Activated CD4-positive, CD25-positive, alpha-beta regulatory T cell (primary cell): ENCODE results near the gene ARHGAP15.

Experiments used
- DNase-seq, 4 experiments: peaks; one replicate each; lab custom pipeline; 2025; lab: John Stamatoyannopoulos, UW

ARHGAP15 gene

DNA sequence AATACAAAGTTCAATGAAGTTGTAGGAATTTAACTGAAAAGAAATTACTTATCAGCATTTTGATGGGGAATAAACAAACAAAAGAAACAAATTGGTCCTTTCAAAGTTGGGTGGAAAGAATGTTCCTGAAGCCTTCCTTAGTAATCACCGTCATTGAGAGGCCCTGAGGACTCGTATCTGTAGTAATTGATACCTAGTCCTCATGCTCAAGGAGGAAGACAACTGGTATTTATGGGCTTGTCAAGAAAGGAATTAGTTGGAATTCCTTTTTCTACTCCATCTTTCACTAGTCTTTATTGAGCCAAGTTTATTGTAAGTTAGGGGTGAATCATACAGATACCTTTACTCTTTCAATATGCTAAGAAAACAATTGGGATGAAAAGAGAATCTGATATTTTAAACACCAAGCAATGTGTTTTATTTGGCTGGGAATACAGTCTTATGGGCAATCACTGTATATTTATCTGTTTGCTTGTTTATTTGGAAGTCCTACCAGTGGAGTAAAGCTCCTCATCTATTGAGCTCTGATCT lies 324.8 kb downstream of the ARHGAP15 start:
- no peak for DNase-seq

DNA sequence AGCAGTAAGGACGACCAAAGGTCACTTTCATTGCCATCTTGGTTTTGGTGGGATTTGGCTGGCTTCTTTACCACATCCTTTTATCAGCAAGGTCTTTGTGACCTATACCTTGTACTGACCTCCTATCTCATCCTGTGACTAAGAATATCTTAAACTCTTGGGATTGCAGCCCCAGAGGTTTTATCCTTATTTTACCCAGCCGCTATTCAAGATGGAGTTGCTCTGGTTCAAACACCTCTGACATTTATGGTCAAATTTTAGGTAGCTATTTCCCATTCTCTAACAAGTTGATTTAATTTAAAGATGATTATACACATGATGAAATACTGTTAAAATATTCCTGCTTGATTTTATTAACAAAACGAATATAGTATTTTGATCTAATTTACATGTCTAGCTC lies 326.1 kb downstream of the ARHGAP15 start:
- no peak for DNase-seq

DNA sequence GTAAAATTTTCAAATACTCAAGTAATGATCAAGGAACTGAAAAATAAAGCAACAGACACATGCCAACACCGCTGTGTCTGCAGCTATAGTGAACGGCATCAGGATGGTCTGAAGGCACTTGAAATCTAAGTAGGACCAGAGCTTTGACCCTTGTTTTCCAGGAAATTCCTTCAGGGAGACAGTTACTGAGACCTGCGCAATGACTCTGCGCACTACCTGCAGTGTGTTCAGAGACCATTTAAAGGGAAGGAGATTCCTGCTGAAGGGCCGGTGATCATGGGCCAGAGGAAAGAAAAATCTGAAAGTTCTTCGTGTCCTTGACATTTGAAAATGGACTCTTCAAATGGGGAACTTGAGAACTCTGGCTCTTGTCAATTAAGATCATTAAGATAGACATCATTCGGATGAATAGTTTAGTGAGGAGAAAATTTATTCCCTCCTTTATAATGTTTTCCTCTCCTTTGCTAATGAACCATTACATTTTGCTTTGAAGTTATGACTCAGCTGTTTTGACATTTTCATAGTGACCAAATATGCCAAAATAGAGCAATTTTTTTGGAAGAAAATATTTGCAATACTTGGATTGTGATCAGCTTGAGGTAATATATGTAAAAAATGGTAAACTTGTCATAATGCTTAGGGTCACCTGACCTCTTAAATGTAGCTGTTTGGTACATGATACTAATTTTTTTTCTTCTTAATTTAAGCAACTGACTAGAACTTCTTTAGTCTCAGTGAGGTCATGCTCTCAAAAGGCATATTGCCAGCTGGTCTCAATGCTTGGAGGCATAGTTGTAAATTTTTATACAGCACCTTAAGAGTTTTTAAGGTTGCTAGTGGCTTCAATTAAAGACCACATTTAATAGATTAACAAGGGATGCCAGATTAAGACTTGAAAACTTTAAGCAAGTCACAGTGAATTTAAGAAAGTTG lies 329.3 kb downstream of the ARHGAP15 start:
- DNase-seq: no peak

DNA sequence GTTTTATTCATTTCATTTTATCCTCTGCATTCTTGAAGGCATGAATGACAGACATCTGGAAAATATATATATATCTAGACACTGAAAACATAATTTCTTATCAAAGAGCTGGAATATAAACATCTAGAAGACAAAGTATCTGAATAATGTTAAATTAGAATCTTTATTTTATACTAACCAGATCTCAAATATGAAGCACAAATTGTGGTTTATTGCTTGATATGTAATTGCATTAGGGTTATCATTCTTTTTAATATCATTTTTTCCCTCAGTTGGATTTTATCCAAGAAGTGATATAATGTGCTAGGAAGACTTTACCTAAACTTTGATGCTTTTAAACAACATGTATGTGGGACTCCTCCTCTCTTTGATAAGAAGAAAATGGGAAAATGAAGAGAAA lies 331.2 kb downstream of the ARHGAP15 start:
- no peak for DNase-seq

DNA sequence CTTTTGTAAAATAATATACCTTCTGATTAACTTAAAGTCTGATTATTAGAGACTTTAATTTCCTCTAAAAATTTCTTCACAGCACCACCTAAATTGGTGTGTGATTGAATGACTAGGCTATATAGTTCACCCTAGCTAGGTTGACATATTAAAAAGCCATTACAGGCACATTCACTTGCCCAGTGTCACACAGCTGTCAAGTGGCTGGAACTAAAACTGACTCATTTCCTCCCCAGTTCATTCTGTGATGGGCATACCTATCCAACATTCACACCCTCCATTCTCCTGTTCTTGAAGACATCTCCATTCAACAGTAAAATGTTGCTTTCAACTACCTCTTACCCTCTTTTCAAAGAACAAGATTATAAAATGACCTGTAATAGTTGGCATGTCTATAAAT lies 334.5 kb downstream of the ARHGAP15 start:
- DNase-seq: no peak

DNA sequence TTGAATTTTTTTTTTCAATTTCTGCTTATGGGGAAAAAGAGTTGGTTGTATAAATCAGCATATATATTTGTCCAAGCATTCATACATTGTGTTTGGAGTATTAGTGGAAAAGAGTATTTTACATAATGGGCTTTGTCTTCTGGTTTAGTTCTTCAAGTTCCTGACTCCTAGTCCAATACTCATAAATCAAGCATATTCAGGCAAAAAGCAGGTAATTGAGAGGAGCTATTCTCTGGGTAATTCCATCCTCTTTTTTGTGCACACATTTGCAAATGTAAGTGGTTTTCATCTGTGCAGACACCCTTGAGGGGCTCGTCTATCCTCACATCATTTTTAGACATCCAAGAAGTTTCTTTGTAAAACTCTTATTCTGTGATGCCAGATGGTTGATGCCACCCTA lies 337.2 kb downstream of the ARHGAP15 start:
- no peak for DNase-seq

DNA sequence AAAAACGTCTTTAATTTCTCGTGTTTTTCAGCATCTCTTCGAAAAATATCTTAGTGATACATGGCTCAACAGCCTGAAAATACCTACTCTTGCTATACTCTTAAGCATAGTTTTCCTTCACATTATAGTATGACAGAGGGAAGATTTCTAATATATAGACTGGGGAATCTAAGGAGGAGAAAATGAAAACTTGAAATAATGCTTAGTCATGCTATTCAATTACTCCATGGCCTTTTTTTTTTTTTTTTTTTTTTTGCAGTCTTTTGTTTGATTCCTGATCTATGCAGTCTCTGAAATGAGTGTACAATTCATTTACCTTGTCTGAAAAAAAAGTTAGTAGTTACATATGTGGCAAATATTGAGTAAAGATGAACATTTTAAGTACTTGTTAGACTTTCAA lies 337.8 kb downstream of the ARHGAP15 start:
- no peak for DNase-seq

DNA sequence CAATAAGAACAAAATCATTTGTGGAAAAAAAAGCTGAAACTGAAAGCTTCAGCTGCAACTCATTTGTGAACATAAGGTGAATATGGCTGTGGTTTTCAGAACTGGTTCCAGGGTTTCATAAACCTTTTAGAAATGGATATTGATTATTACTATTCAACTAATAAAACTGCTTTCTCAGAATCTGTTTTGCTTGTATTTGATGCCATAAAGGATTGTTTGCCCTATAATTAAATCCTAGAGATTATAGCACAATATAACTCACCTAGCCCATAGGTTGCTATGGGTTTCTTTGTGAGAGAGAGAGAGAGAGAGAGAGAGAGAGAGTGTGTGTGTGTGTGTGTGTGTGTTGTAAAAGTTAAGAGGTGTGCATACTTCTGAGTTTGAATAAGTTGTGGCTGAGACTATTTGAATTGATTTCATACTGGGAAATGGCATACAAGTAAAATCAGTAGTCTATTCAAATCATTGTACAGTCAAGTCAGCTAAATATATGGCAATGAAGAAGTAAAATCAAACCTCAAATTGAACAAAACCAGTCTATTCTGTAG lies 339.2 kb downstream of the ARHGAP15 start:
- no peak for DNase-seq

DNA sequence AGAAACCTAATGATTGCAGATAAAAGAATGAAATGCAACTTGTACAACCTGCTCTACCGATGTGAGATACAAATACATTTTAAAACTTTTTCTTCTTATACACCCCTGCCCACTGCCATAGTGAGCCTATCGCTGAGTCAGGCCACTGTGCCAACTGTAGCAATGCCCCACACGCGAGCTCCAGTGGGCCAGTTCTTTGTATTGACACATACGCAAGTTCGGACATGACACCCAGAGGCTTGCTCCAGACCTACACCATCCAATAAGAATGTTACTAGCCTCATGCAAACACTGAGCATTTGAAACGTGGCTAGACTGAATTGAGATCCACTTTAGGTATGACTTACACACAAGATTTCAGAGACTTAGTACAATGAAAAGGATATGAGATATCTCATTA lies 340.1 kb downstream of the ARHGAP15 start:
- no peak for DNase-seq

DNA sequence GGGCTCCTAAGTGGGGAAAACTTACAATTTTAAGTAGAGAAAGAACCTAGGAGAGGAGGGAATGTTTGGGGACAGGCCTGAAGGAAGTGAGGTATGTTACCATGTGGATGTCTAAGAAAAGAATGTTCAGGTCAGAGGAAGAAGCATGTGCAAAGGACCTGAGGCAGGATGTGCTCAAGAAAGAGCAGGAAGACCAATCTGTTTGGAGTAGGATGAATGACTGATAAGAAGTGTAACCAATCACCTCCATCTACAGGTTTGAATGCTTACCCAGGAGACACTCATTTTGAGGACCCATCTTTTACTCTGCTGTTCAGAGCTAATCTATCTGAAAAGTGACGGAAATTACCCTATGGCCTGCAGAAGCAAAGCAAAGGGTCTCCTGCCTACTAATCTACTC lies 342.3 kb downstream of the ARHGAP15 start:
- no peak for DNase-seq

DNA sequence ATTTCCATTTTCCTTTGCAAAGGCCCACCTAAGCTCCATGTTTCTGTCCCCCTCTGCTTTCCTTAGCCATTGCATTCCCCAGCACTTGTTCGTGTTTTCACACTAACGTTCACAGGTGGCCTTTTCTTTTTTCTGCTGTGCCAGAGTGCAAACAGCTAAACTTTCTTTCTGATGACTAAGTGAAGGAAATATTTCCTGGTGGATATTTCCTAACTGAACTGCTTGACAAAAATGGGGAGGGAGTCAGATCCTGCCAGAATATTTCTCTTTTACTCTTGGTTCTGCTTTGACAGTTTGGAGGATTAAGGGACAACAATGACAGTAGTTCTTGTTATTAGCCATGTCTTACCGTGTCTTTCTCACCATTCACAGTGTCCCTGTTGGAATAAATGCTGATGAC lies 344.0 kb downstream of the ARHGAP15 start:
- DNase-seq: no peak

DNA sequence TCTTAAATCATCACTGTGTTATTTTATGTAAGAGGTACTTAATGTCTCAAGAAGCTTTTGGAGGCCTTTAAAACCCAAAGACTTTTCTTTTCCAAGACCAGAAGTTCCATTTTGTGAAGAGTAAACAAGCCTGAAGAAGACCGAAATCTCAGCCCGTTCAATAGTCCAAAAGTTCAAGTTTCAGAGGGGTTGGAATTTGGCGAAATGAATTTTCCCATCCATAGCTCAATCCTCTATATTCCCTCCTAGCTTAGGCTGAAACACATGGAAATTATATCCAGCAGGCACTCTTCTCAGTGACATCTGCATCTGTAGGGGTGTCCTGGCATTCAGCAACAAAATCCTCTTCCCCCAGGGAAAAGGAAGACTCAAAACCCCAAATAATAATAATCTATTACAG lies 344.6 kb downstream of the ARHGAP15 start:
- DNase-seq: no peak

DNA sequence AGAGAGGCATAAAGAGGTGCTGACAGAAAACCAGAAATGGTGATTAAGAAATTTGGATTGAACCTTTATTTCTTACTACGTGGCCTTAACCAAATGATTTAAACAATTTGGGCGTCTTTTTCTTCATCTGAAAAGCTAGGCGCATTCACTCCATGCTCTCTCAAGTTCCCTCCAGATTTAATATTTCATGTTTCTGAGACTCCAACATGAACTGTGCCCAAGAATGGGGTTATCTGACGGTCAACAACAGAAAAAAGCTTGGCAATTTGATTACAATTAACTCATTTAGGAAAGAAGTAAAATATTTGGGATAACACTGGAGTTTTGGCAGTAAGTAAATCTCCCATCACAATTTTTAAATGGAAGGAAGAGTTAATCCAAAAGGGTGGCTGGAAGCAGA lies 345.4 kb downstream of the ARHGAP15 start:
- DNase-seq: no peak

DNA sequence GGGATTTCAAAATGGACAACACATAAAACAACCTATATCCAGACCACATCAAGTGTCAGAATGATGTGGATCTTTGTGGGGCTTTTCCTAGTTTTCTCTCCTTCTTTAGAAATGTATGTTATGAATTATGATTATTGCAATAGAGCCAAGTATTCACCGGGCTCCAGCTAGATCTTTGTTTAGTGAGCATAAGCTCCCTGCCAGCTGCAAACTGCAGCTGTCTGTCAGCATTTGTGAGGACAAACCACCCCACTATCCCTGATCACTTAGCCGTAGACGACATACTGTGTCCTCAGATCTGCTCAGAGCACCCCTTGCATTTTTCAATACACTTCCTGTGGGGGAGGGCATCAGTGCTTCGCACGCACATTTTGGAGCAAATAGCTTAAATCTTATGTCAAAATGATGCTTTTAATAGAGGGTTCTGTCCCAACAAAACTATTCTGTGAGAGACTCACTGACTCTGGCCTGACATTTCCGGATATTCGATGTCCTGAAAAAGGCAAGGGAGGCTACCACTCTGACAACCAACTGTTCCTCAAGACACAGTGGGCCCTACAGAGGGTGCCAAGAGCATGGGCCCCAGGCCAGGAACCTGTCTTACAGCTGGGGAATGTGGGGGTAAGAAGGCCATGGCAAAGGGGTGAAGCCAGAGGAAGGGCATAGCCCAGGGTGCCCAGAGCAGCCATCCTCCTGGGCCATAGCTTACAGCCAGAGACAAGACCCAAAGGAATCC lies 346.0 kb downstream of the ARHGAP15 start:
- no peak for DNase-seq

DNA sequence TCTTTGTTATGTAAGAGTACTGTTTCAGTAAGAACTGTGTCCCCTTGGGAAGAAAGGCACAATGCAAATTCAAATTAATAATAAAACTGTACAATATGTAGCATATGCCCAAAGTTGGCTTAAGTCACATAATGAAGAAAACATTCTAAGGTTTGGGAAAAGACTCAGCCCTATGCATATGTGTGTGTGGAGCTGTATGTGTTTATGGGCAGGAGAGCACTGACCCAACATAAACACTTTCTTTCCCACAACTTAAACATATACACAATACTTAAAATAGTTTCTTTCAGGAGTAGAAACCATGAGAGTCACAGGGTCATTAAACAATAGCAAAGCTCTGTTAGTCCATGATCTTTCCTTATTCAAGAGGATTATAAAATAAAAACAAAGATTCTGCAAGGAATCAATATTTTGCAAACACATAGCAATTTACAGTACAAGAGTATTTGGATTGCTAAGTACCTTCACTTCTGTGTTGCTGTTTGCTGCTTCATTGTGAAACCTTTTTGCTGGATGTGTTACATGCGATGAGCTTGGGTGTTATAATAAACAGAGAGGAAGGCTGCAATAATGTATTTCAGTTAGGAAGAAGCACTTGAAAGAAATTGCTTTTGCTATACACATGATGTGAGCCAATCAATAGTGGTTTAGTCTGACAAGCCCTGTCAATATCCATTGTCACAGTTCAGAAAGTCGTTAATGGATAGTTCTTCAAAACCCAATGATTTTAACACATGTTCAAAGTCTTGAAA lies 347.3 kb downstream of the ARHGAP15 start:
- no peak for DNase-seq

DNA sequence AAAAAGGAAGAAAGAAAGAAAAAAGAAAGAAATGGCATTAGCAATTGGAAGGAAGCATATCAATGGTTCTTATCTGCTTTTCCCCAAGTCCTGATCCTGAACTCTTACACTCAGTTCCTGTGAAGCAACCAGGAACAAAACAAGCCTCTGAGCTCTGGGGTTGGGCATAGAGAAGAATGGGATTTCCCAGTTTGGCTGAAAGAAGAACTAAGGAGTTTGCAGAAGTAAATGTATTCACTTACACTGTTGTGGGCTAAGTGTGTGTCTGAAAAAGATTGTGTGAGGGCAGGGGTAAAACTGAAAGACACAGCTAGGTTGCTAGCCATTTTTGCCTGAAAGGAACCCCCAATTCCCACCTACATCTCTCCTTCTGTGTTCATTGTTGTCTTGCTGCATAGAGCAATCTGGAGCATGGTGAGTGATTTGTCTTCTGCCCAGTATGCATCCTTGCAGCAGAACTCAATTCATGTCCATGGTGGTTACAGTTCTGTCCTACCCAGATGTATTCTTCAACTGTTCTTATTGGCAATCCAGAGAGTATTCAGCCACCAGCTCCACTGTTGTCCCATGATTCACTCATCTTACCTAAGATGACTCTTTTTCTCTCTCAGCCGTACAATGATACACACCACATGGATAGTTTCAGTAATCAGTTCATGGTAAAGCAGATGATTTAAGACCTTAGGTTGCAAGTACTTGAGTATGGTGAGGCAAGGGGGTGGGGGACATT lies 348.7 kb downstream of the ARHGAP15 start:
- DNase-seq: no peak

DNA sequence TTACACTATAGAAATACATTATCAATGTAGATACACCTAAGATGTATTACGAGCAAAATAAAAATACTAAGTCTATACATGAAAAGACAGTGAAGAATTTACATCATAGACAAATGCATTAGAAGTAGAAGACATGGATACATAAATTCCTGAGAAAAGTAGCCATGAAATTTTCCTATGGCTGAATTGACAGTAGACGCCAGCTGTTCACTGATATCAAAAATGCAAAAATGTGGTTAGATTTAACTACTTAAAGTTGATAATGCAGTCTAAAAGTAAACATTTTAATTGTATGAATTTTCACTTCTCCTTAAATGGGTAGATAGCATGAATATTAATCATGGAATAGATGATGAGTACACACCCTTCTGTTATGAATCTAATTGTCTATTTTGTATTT lies 350.9 kb downstream of the ARHGAP15 start:
- DNase-seq: no peak

DNA sequence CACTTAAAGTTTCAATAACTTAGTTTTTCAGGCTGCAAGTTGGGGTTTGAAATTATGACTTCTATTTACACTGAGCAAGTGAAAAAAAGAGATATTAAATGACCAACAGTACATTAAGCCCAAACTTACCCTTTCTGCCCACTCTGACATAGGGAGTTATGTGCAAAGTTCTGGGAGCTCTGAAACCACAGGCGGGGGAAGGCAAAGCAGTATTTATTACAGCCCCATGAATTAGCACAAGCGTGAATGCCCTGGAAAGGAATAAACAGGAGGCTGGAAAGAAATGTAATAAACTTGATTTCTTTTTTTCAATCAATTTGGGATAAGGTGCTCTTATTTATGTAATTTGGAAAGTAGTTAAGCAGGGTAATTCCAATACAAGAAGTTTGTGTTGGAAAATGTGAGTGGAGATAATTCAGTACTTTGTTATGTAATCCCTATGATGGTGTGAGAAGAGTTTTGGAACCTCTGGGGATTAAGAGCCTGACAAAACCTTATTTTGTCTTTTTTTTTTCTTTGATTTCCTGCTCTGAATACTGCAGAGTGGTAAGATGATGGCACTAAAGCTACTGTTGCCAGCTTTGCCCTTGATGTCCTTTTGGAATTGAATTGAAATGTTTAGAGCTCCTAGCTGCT lies 351.5 kb downstream of the ARHGAP15 start:
- no peak for DNase-seq

DNA sequence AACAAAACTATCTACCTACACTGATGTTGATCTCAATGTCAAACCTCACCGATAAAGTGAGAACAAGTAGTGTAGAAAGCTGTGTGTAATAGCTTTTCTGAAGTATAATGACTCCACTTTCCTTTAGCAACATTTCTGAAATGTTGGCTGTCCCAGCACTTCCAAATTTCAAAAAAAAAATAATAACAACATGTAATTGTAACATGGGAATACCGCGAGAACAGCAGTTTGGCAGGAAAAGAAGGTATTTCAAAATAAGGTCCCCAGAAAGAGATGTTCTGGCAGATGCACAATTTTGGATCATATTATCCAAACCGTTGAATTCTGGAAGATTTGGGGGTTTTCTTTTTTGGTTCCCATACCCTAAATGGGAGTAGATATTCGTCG lies 352.0 kb downstream of the ARHGAP15 start:
- no peak for DNase-seq

DNA sequence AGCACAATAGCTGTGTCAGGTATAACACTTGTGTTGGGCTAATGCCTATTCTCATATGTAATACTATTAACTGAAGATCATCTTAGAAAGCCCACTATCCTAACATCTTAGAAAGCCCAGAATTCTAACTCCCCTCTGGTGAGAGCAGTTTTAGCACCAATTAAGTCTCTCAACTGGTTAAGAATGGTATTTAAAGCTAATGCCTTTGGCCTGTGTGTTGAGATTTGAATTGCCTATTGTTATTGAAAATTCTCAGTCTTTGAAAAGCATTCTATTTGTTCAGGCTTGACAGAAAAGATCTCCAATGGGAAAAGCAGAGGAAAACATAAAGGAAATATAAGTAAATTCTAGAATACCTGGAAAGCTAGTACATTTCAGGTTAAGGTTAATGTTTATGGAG lies 352.5 kb downstream of the ARHGAP15 start:
- no peak for DNase-seq

DNA sequence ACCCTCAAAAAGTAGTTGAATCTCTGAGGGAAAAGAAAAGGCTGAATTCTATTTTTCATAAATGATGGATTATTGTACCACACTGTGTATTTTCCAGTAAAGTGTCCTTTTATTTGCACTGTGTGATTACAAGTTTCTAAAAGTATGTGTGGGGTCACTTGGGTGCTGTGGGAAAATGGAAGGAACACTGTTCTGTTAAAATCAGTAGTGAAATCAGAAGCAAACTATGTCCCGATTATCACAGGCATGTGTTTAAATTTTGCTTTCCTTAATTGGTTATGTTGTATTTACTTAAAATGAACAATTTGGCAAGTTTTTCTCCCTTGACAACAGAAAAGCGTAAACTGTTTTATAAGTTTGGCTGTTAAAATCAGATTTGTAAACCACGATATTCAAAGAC lies 353.1 kb downstream of the ARHGAP15 start:
- no peak for DNase-seq
